ENCODE results near the gene CORO6. TPM values are rescaled to one million over a fixed set of nuclear protein-coding genes. Genes with fewer than 3 reads are reported as not detected.

CORO6 gene
- total RNA-seq, 1 donor: 20.3 TPM

- Histone ChIP-seq H3K79me2 (ENCODE audit: insufficient read depth, low read length) (no peaks in the 10 kb centered on the region), H3K4me2 (ENCODE audit: insufficient read depth, low read length) (no peak overlapping the region), H3K36me3 (ENCODE audit: insufficient read depth, low read length) (no peaks in the 10 kb centered on the region), H2AFZ (ENCODE audit: low read length) (no peak overlapping the region), H3K27me3 (ENCODE audit: insufficient read depth, low read length) (no peaks in the 10 kb centered on the region), H3K27ac (ENCODE audit: low read depth, low read length) (no peak overlapping the region), H3K9me3 (ENCODE audit: low read depth, low read length) (no peaks in the 10 kb centered on the region), H3K4me3 (ENCODE audit: insufficient read depth, low read length) (no peak overlapping the region), H4K20me1 (ENCODE audit: insufficient read depth, low read length) (peaks cover 12% of the 10 kb centered on the region), H3K4me1 (ENCODE audit: insufficient read depth, low read length) (peaks cover 16% of the 10 kb centered on the region)
- TF ChIP-seq CTCF (IDR thresholded peaks at IDR 0.05; ENCODE audit: extremely low read depth, low read depth, low read length): no peak
- peak; percentile 63 for DNase-seq (ENCODE audit: insufficient read length, low spot score, missing footprints)
These were observed 6.2 kb downstream of the CORO6 start for GRCh38 chr17:29616300-29617048.

GRCh38 chr17:29615492-29616299 lies 7.0 kb downstream of the CORO6 start:
- no peaks in the 10 kb centered on the region for H3K9me3 ChIP-seq (ENCODE audit: low read depth, low read length)
- no peaks in the 10 kb centered on the region for H3K36me3 ChIP-seq (ENCODE audit: insufficient read depth, low read length)
- peak; percentile 98 for DNase-seq (ENCODE audit: insufficient read length, low spot score, missing footprints)
- no peaks in the 10 kb centered on the region for H3K27me3 ChIP-seq (ENCODE audit: insufficient read depth, low read length)
- peak overlapping the region; percentile 48 for H3K4me2 ChIP-seq (ENCODE audit: insufficient read depth, low read length)
- H3K79me2 ChIP-seq (ENCODE audit: insufficient read depth, low read length): no peaks in the 10 kb centered on the region
- H4K20me1 ChIP-seq (ENCODE audit: insufficient read depth, low read length): peaks cover 6% of the 10 kb centered on the region
- H3K4me1 ChIP-seq (ENCODE audit: insufficient read depth, low read length): peaks cover 13% of the 10 kb centered on the region
- no peak overlapping the region for H2AFZ ChIP-seq (ENCODE audit: low read length)
- H3K4me3 ChIP-seq (ENCODE audit: insufficient read depth, low read length): peak overlapping the region; percentile 42
- no peak overlapping the region for H3K27ac ChIP-seq (ENCODE audit: low read depth, low read length)
- TF ChIP-seq CTCF (IDR thresholded peaks at IDR 0.05; ENCODE audit: extremely low read depth, low read depth, low read length): no peak

GRCh38 chr17:29615048-29615385 lies 7.7 kb downstream of the CORO6 start:
- peaks cover 3% of the 10 kb centered on the region for H4K20me1 ChIP-seq (ENCODE audit: insufficient read depth, low read length)
- no peak overlapping the region for H2AFZ ChIP-seq (ENCODE audit: low read length)
- peaks cover 13% of the 10 kb centered on the region for H3K4me1 ChIP-seq (ENCODE audit: insufficient read depth, low read length)
- peak; percentile 81 for DNase-seq (ENCODE audit: insufficient read length, low spot score, missing footprints)
- peak overlapping the region; percentile 16 for H3K4me3 ChIP-seq (ENCODE audit: insufficient read depth, low read length)
- H3K79me2 ChIP-seq (ENCODE audit: insufficient read depth, low read length): no peaks in the 10 kb centered on the region
- H3K27me3 ChIP-seq (ENCODE audit: insufficient read depth, low read length): no peaks in the 10 kb centered on the region
- no peak for TF ChIP-seq CTCF (IDR thresholded peaks at IDR 0.05; ENCODE audit: extremely low read depth, low read depth, low read length)
- H3K9me3 ChIP-seq (ENCODE audit: low read depth, low read length): no peaks in the 10 kb centered on the region
- no peaks in the 10 kb centered on the region for H3K36me3 ChIP-seq (ENCODE audit: insufficient read depth, low read length)
- peak overlapping the region; percentile 48 for H3K4me2 ChIP-seq (ENCODE audit: insufficient read depth, low read length)
- no peak overlapping the region for H3K27ac ChIP-seq (ENCODE audit: low read depth, low read length)

Measured in osteoblast (primary cell).